ENCODE data around the gene SEPSECS.
A peak's percentile ranks its signal among the peaks of the same experiment; 100 is the strongest.

Gene SEPSECS

GRCh38 chr4:25159837-25160713, at the start of gene SEPSECS:
SEPSECS (minus strand) TSS chr4:25160449; CDS start chr4:25160369, 80 bp downstream.
- peak; percentile 92 for DNase-seq

- DNase-seq, result no peak
Observed at GRCh38 chr4:25209702-25210101, 49.5 kb upstream of the SEPSECS start.

- no peak for DNase-seq
Observed at GRCh38 chr4:25207997-25208396, 47.7 kb upstream of the SEPSECS start.

GRCh38 chr4:25198713-25199112, 38.5 kb upstream of the SEPSECS start:
- no peak for DNase-seq

GRCh38 chr4:25190407-25190806, 30.2 kb upstream of the SEPSECS start:
- no peak for DNase-seq

- DNase-seq, result no peak
Observed at GRCh38 chr4:25184056-25184455, 23.8 kb upstream of the SEPSECS start.

GRCh38 chr4:25182937-25183336, 22.7 kb upstream of the SEPSECS start:
- no peak for DNase-seq

GRCh38 chr4:25180524-25181131, 20.4 kb upstream of the SEPSECS start:
- DNase-seq, result peak; percentile 24

- DNase-seq, result peak; percentile 26
Observed at GRCh38 chr4:25178838-25179261, 18.6 kb upstream of the SEPSECS start.

GRCh38 chr4:25177147-25177546, 16.9 kb upstream of the SEPSECS start:
- DNase-seq, result no peak

- no peak for DNase-seq
Observed at GRCh38 chr4:25174674-25175073, 14.4 kb upstream of the SEPSECS start.

GRCh38 chr4:25172961-25173915, 13.0 kb upstream of the SEPSECS start:
- DNase-seq, result no peak

GRCh38 chr4:25171201-25171865, 11.1 kb upstream of the SEPSECS start:
- DNase-seq, result no peak

- no peak for DNase-seq
Observed at GRCh38 chr4:25169446-25169845, 9.2 kb upstream of the SEPSECS start.

- DNase-seq, result no peak
Observed at GRCh38 chr4:25165916-25166315, 5.7 kb upstream of the SEPSECS start.

GRCh38 chr4:25163196-25163595, 2.9 kb upstream of the SEPSECS start:
- DNase-seq, result no peak

GRCh38 chr4:25162566-25162965, 2.3 kb upstream of the SEPSECS start:
- DNase-seq, result no peak

GRCh38 chr4:25161593-25161950, 1.3 kb upstream of the SEPSECS start:
- no peak for DNase-seq

GRCh38 chr4:25160714-25161592, 704 bp upstream of the SEPSECS start:
- peak; percentile 15 for DNase-seq

GRCh38 chr4:25158817-25159216, 1.4 kb downstream of the SEPSECS start:
- no peak for DNase-seq

- no peak for DNase-seq
Observed at GRCh38 chr4:25157081-25157480, 3.2 kb downstream of the SEPSECS start.

- DNase-seq, result no peak
Observed at GRCh38 chr4:25155947-25156346, 4.3 kb downstream of the SEPSECS start.
